ENCODE measurements around the gene PCARE.

PCARE gene

GRCh38 chr2:29047083-29047845, 27.1 kb downstream of the PCARE start:
- WGBS (ENCODE audit: extremely low coverage, insufficient coverage, low lambda C conversion rate) = no CpG with 5 or more reads among the region's 9 CpGs
- Histone ChIP-seq H3K4me2 (ENCODE audit: low read length) (no peak overlapping the region), H3K4me1 (ENCODE audit: control insufficient read depth, low read depth, low read length) (peaks cover under 1% of the 10 kb centered on the region), H3K27me3 (ENCODE audit: insufficient read depth, low read length, poor library complexity) (no peaks in the 10 kb centered on the region), H3K18ac (ENCODE audit: low read length) (no peak overlapping the region), H3K79me2 (ENCODE audit: control insufficient read depth, insufficient read depth, low read length) (no peaks in the 10 kb centered on the region), H2BK5ac (ENCODE audit: low read length) (no peak overlapping the region), H3K4me3 (ENCODE audit: low read length) (no peak overlapping the region), H3K23ac (ENCODE audit: low read length) (no peak overlapping the region), H2AK5ac (ENCODE audit: low read length) (no peak overlapping the region), H4K5ac (ENCODE audit: low read length) (no peak overlapping the region), H3K36me3 (ENCODE audit: control insufficient read depth, insufficient read depth, low read length) (no peaks in the 10 kb centered on the region), H4K8ac (ENCODE audit: low read depth, low read length) (no peak overlapping the region), H2BK15ac (replicated peaks; ENCODE audit: low read depth) (no peak overlapping the region), H3K56ac (ENCODE audit: low read length) (no peak overlapping the region), H3K27ac (ENCODE audit: low read depth, low read length) (no peak overlapping the region), H3K4ac (ENCODE audit: low read depth, low read length) (no peak overlapping the region), H2BK120ac (ENCODE audit: low read depth, low read length) (no peak overlapping the region), H3K9ac (ENCODE audit: low read length) (no peak overlapping the region), H3K79me1 (ENCODE audit: low read length) (no peaks in the 10 kb centered on the region)
- no peak for DNase-seq

DNA sequence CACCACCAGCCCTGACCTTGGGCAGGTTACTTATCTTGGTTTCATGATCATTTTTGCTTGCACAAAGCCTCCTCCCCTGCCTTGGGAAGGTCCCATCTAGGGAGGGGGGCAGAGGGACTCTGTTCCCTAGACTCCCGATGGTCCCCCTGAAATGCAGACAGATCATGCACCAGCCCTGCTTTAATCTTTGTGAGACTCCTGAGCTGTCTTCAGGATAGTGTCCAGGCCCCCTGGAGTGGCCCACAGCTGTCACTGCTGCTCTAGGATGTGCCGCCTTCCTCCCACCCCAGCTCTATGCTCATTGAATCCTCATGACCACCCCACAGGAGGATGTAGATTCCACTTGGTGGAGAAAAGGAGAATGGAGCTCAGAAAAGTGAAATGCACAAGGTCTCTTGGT, 28.0 kb downstream of the PCARE start:
- H3K27ac ChIP-seq (ENCODE audit: low read depth, low read length) = no peak overlapping the region
- H3K4me2 ChIP-seq (ENCODE audit: low read length) = no peak overlapping the region
- H3K4me1 ChIP-seq (ENCODE audit: control insufficient read depth, low read depth, low read length) = no peaks in the 10 kb centered on the region
- no peak overlapping the region for H4K5ac ChIP-seq (ENCODE audit: low read length)
- WGBS (ENCODE audit: extremely low coverage, insufficient coverage, low lambda C conversion rate) = no CpG with 5 or more reads among the region's 2 CpGs
- H3K56ac ChIP-seq (ENCODE audit: low read length) = no peak overlapping the region
- H3K23ac ChIP-seq (ENCODE audit: low read length) = no peak overlapping the region
- H3K9ac ChIP-seq (ENCODE audit: low read length) = no peak overlapping the region
- no peaks in the 10 kb centered on the region for H3K79me2 ChIP-seq (ENCODE audit: control insufficient read depth, insufficient read depth, low read length)
- no peak overlapping the region for H2BK15ac ChIP-seq (replicated peaks; ENCODE audit: low read depth)
- no peak overlapping the region for H2BK120ac ChIP-seq (ENCODE audit: low read depth, low read length)
- H4K8ac ChIP-seq (ENCODE audit: low read depth, low read length) = no peak overlapping the region
- no peaks in the 10 kb centered on the region for H3K79me1 ChIP-seq (ENCODE audit: low read length)
- H3K27me3 ChIP-seq (ENCODE audit: insufficient read depth, low read length, poor library complexity) = no peaks in the 10 kb centered on the region
- H3K4me3 ChIP-seq (ENCODE audit: low read length) = no peak overlapping the region
- H2AK5ac ChIP-seq (ENCODE audit: low read length) = no peak overlapping the region
- no peak overlapping the region for H3K18ac ChIP-seq (ENCODE audit: low read length)
- no peak overlapping the region for H3K4ac ChIP-seq (ENCODE audit: low read depth, low read length)
- DNase-seq = no peak
- H3K36me3 ChIP-seq (ENCODE audit: control insufficient read depth, insufficient read depth, low read length) = no peaks in the 10 kb centered on the region
- H2BK5ac ChIP-seq (ENCODE audit: low read length) = no peak overlapping the region

GRCh38 chr2:29044459-29044858, 29.9 kb downstream of the PCARE start:
- no CpG with 5 or more reads among the region's 4 CpGs for WGBS (ENCODE audit: extremely low coverage, insufficient coverage, low lambda C conversion rate)
- no peak overlapping the region for H2AK5ac ChIP-seq (ENCODE audit: low read length)
- H3K79me2 ChIP-seq (ENCODE audit: control insufficient read depth, insufficient read depth, low read length) = no peaks in the 10 kb centered on the region
- H3K23ac ChIP-seq (ENCODE audit: low read length) = no peak overlapping the region
- no peaks in the 10 kb centered on the region for H3K36me3 ChIP-seq (ENCODE audit: control insufficient read depth, insufficient read depth, low read length)
- no peak overlapping the region for H3K18ac ChIP-seq (ENCODE audit: low read length)
- no peak overlapping the region for H4K8ac ChIP-seq (ENCODE audit: low read depth, low read length)
- H3K79me1 ChIP-seq (ENCODE audit: low read length) = no peaks in the 10 kb centered on the region
- no peak overlapping the region for H4K5ac ChIP-seq (ENCODE audit: low read length)
- H3K27me3 ChIP-seq (ENCODE audit: insufficient read depth, low read length, poor library complexity) = no peaks in the 10 kb centered on the region
- H3K56ac ChIP-seq (ENCODE audit: low read length) = no peak overlapping the region
- H3K4me2 ChIP-seq (ENCODE audit: low read length) = no peak overlapping the region
- no peak overlapping the region for H3K4me3 ChIP-seq (ENCODE audit: low read length)
- H3K4ac ChIP-seq (ENCODE audit: low read depth, low read length) = no peak overlapping the region
- H3K9ac ChIP-seq (ENCODE audit: low read length) = no peak overlapping the region
- no peak overlapping the region for H2BK15ac ChIP-seq (replicated peaks; ENCODE audit: low read depth)
- no peak overlapping the region for H2BK120ac ChIP-seq (ENCODE audit: low read depth, low read length)
- no peaks in the 10 kb centered on the region for H3K4me1 ChIP-seq (ENCODE audit: control insufficient read depth, low read depth, low read length)
- DNase-seq = no peak
- no peak overlapping the region for H2BK5ac ChIP-seq (ENCODE audit: low read length)
- no peak overlapping the region for H3K27ac ChIP-seq (ENCODE audit: low read depth, low read length)

DNA sequence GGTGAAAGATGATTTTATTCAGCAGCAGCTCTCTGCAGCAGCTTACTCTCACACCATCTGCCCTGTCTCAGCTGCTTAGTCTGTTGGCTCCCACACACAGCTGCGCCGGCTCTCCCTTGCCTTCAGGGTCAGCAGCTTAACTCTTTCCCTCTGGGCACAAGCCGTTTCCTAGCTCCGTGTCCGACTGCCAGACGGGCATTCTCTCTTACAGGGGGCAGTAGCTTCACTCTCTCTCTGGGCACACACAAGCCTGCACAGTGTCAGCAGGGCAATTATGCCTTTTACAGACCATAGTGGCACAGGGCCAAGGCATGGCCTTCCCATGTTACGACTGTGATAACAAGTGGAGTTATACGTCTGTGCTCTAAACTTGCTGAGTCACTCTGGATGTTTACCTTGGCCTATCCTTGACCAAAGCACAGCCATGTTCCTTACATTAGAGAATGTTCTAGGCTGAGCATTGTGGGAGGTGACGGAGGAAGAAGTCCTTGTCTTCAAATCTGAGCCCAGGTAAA, 31.7 kb downstream of the PCARE start:
- H3K27ac ChIP-seq (ENCODE audit: low read depth, low read length) = no peak overlapping the region
- H3K18ac ChIP-seq (ENCODE audit: low read length) = no peak overlapping the region
- H4K5ac ChIP-seq (ENCODE audit: low read length) = no peak overlapping the region
- no peak overlapping the region for H3K9ac ChIP-seq (ENCODE audit: low read length)
- no peak overlapping the region for H2BK120ac ChIP-seq (ENCODE audit: low read depth, low read length)
- no peak overlapping the region for H3K4me2 ChIP-seq (ENCODE audit: low read length)
- no peaks in the 10 kb centered on the region for H3K79me2 ChIP-seq (ENCODE audit: control insufficient read depth, insufficient read depth, low read length)
- no peaks in the 10 kb centered on the region for H3K4me1 ChIP-seq (ENCODE audit: control insufficient read depth, low read depth, low read length)
- no peaks in the 10 kb centered on the region for H3K27me3 ChIP-seq (ENCODE audit: insufficient read depth, low read length, poor library complexity)
- no peak overlapping the region for H3K23ac ChIP-seq (ENCODE audit: low read length)
- no peak overlapping the region for H3K4ac ChIP-seq (ENCODE audit: low read depth, low read length)
- H3K36me3 ChIP-seq (ENCODE audit: control insufficient read depth, insufficient read depth, low read length) = no peaks in the 10 kb centered on the region
- WGBS (ENCODE audit: extremely low coverage, insufficient coverage, low lambda C conversion rate) = no CpG with 5 or more reads among the region's 9 CpGs
- H4K8ac ChIP-seq (ENCODE audit: low read depth, low read length) = no peak overlapping the region
- H2BK15ac ChIP-seq (replicated peaks; ENCODE audit: low read depth) = no peak overlapping the region
- H3K4me3 ChIP-seq (ENCODE audit: low read length) = no peak overlapping the region
- H3K56ac ChIP-seq (ENCODE audit: low read length) = no peak overlapping the region
- H2BK5ac ChIP-seq (ENCODE audit: low read length) = no peak overlapping the region
- no peak for DNase-seq
- H2AK5ac ChIP-seq (ENCODE audit: low read length) = no peak overlapping the region
- H3K79me1 ChIP-seq (ENCODE audit: low read length) = no peaks in the 10 kb centered on the region

DNA sequence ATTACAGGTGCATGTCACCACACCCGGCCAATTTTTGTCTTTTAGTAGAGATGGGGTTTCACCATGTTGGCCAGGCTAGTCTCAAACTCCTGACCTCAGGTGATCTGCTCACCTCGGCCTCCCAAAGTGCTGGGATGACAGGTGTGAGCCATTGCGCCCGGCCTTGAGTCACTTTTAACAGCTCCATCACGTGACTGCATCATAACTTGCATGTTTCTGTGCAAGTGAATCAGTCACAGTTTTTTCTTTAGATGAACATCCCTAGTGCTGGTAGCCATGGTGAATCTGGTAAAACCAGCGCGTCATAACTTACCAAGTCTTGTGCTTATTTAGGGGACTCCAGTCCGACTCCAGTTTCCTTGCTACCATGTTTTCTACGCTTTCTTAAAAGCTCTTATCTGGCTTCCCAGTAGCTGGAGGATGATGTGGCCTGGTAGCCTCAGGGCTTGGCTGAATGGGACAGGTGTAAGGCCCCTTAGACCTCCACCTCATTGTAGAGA, 33.1 kb downstream of the PCARE start:
- H3K4me1 ChIP-seq (ENCODE audit: control insufficient read depth, low read depth, low read length) = no peaks in the 10 kb centered on the region
- H3K36me3 ChIP-seq (ENCODE audit: control insufficient read depth, insufficient read depth, low read length) = no peaks in the 10 kb centered on the region
- no peak overlapping the region for H3K4ac ChIP-seq (ENCODE audit: low read depth, low read length)
- H3K23ac ChIP-seq (ENCODE audit: low read length) = no peak overlapping the region
- no peak overlapping the region for H3K4me2 ChIP-seq (ENCODE audit: low read length)
- H3K27ac ChIP-seq (ENCODE audit: low read depth, low read length) = no peak overlapping the region
- H2BK5ac ChIP-seq (ENCODE audit: low read length) = no peak overlapping the region
- H4K5ac ChIP-seq (ENCODE audit: low read length) = no peak overlapping the region
- DNase-seq = no peak
- H4K8ac ChIP-seq (ENCODE audit: low read depth, low read length) = no peak overlapping the region
- H3K79me1 ChIP-seq (ENCODE audit: low read length) = no peaks in the 10 kb centered on the region
- no peak overlapping the region for H3K9ac ChIP-seq (ENCODE audit: low read length)
- no peak overlapping the region for H2AK5ac ChIP-seq (ENCODE audit: low read length)
- no CpG with 5 or more reads among the region's 9 CpGs for WGBS (ENCODE audit: extremely low coverage, insufficient coverage, low lambda C conversion rate)
- H2BK15ac ChIP-seq (replicated peaks; ENCODE audit: low read depth) = no peak overlapping the region
- H2BK120ac ChIP-seq (ENCODE audit: low read depth, low read length) = no peak overlapping the region
- H3K56ac ChIP-seq (ENCODE audit: low read length) = no peak overlapping the region
- H3K27me3 ChIP-seq (ENCODE audit: insufficient read depth, low read length, poor library complexity) = no peaks in the 10 kb centered on the region
- H3K79me2 ChIP-seq (ENCODE audit: control insufficient read depth, insufficient read depth, low read length) = no peaks in the 10 kb centered on the region
- H3K4me3 ChIP-seq (ENCODE audit: low read length) = no peak overlapping the region
- no peak overlapping the region for H3K18ac ChIP-seq (ENCODE audit: low read length)

- Histone ChIP-seq H2BK15ac (replicated peaks; ENCODE audit: low read depth) (no peak overlapping the region), H3K4me1 (ENCODE audit: control insufficient read depth, low read depth, low read length) (no peaks in the 10 kb centered on the region), H3K79me1 (ENCODE audit: low read length) (no peaks in the 10 kb centered on the region), H3K4me2 (ENCODE audit: low read length) (no peak overlapping the region), H3K27ac (ENCODE audit: low read depth, low read length) (no peak overlapping the region), H3K18ac (ENCODE audit: low read length) (no peak overlapping the region), H3K4me3 (ENCODE audit: low read length) (no peak overlapping the region), H4K8ac (ENCODE audit: low read depth, low read length) (no peak overlapping the region), H3K79me2 (ENCODE audit: control insufficient read depth, insufficient read depth, low read length) (no peaks in the 10 kb centered on the region), H3K4ac (ENCODE audit: low read depth, low read length) (no peak overlapping the region), H3K27me3 (ENCODE audit: insufficient read depth, low read length, poor library complexity) (no peaks in the 10 kb centered on the region), H2BK5ac (ENCODE audit: low read length) (no peak overlapping the region), H3K9ac (ENCODE audit: low read length) (no peak overlapping the region), H3K23ac (ENCODE audit: low read length) (no peak overlapping the region), H3K56ac (ENCODE audit: low read length) (no peak overlapping the region), H2BK120ac (ENCODE audit: low read depth, low read length) (no peak overlapping the region), H3K36me3 (ENCODE audit: control insufficient read depth, insufficient read depth, low read length) (no peaks in the 10 kb centered on the region), H2AK5ac (ENCODE audit: low read length) (no peak overlapping the region), H4K5ac (ENCODE audit: low read length) (no peak overlapping the region)
- no CpG with 5 or more reads among the region's 6 CpGs for WGBS (ENCODE audit: extremely low coverage, insufficient coverage, low lambda C conversion rate)
- no peak for DNase-seq
Measured at GRCh38 chr2:29040552-29040951, 33.8 kb downstream of the PCARE start.

Measured in mesendoderm (in vitro differentiated cells).